Measurements from ENCODE around the gene SGTB. TPM values are rescaled to one million over a fixed set of nuclear protein-coding genes. Genes with fewer than 3 reads are reported as not detected.
A peak's percentile ranks its signal among the peaks of the same experiment; 100 is the strongest.

The SGTB gene
- total and polyA plus RNA-seq, 2 donors (not counting 1 experiment from before 2014, with no cell fraction given) = 1.8 to 5.5 TPM

DNA sequence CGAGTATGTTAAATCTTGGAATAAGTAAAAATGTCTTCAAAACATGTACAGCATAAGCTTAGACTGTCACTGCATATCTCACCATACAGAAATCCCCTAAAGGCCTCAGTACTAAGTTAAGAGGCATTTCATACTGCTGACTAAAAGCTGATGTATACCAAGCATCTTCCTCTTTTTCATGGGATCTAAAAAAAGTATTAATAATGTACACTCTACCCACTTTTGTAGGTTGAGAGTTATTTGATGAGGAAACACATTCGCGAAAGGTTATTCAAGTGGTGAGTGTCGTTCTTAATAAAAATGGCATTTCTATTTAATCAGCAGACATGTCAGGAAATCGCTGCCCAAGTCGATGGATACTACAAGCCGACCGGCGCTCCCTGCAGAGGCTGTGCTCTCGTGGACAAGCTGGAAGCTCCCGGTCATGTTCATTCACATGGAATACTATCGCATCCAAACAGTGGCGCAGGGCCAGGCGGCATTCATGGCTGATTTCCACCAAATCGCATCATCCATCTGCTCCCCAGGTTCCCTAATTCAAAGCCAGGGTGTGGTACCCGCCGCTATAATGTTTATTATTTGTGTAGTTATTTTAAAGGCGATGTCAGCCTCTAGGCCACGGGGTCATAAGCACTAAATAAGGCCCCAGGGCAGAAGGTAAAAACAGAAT, 724 bp downstream of the SGTB start:
- Histone ChIP-seq H3K4me1 (ENCODE audit: control insufficient read depth in 2 of 2, insufficient read depth in 2 of 2, low read length in 2 of 2) (peaks cover 12 to 13% of the 10 kb centered on the region in 2 donors), H3K79me2 (ENCODE audit: control insufficient read depth, insufficient read depth, low read length) (peaks cover 14% of the 10 kb centered on the region), H3K4me2 (replicated peaks; ENCODE audit: low read depth, low read length, poor library complexity, severe bottlenecking) (peak overlapping the region; percentile 99), H2AFZ (ENCODE audit: insufficient read depth, low read depth, low read length, poor library complexity, severe bottlenecking) (peak overlapping the region; percentile 97), H3K9ac (ENCODE audit: low read length) (peak overlapping the region; percentile 97), H4K20me1 (ENCODE audit: control insufficient read depth, insufficient read depth, low read length, poor library complexity, severe bottlenecking) (no peaks in the 10 kb centered on the region), H3K27ac (ENCODE audit: low read length in 2 of 2) (peak overlapping the region; percentile 23 to 83), H3K36me3 (replicated peaks in 1 of 2; ENCODE audit: control extremely low read depth in 1 of 2, control insufficient read depth in 1 of 2, extremely low read depth in 1 of 2, insufficient read depth in 2 of 2, low read length in 1 of 2) (peaks cover 3 to 5% of the 10 kb centered on the region in 2 experiments), H3K4me3 (ENCODE audit: control extremely low read depth in 1 of 5, extremely low read depth in 1 of 5, insufficient read depth in 1 of 5, low read depth in 2 of 5, low read length in 4 of 5) (peak overlapping the region; percentile 77 to 96 (median 87)), H3K27me3 (replicated peaks in 1 of 4; ENCODE audit: control extremely low read depth in 1 of 4, control insufficient read depth in 3 of 4, insufficient read depth in 4 of 4, low read length in 3 of 4) (no peaks in the 10 kb centered on the region), H3K9me3 (ENCODE audit: control extremely low read depth in 1 of 3, control insufficient read depth in 2 of 3, insufficient read depth in 1 of 3, low read length in 2 of 3) (no peaks in the 10 kb centered on the region)
- H3K4me1 Mint-ChIP-seq = peaks cover 24% of the 10 kb centered on the region
- ATAC-seq (ENCODE audit: low read depth) = peak; percentile 2
- TF ChIP-seq, protein P1, sequence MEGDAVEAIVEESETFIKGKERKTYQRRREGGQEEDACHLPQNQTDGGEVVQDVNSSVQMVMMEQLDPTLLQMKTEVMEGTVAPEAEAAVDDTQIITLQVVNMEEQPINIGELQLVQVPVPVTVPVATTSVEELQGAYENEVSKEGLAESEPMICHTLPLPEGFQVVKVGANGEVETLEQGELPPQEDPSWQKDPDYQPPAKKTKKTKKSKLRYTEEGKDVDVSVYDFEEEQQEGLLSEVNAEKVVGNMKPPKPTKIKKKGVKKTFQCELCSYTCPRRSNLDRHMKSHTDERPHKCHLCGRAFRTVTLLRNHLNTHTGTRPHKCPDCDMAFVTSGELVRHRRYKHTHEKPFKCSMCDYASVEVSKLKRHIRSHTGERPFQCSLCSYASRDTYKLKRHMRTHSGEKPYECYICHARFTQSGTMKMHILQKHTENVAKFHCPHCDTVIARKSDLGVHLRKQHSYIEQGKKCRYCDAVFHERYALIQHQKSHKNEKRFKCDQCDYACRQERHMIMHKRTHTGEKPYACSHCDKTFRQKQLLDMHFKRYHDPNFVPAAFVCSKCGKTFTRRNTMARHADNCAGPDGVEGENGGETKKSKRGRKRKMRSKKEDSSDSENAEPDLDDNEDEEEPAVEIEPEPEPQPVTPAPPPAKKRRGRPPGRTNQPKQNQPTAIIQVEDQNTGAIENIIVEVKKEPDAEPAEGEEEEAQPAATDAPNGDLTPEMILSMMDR (IDR thresholded peaks at IDR 0.05) = no peak
- TF ChIP-seq EZH2 (IDR thresholded peaks at IDR 0.05; ENCODE audit: borderline replicate concordance, insufficient read depth, low read depth, low read length, poor library complexity, severe bottlenecking) = no peak
- H3K27me3 Mint-ChIP-seq = no peaks in the 10 kb centered on the region
- peak overlapping the region; percentile 91 for H3K4me3 Mint-ChIP-seq
- H3K27ac Mint-ChIP-seq = peak overlapping the region; percentile 83
- H3K9me3 Mint-ChIP-seq (ENCODE audit: insufficient read depth) = no peaks in the 10 kb centered on the region
- ChIA-PET POLR2A (interaction anchor here (0.6 to 1.3 kb wide), 5 partner anchors 51 to 652 kb away, joined by 3 to 6 read pairs (median 4); partner anchors contain the start of genes CENPK, ERBIN and PPWD1), CTCF (no interaction called here)
- peak; percentile 50 for DNase-seq
- 1% methylated on average over 9 of the region's 19 CpGs for WGBS (ENCODE audit: insufficient coverage)
- intact Hi-C loops (cut with micrococcal nuclease) = loop anchor here (5.0 to 10.0 kb wide), 4 partner anchors 159 to 1494 kb away; partner anchors contain the start of genes CENPK and PPWD1

DNA sequence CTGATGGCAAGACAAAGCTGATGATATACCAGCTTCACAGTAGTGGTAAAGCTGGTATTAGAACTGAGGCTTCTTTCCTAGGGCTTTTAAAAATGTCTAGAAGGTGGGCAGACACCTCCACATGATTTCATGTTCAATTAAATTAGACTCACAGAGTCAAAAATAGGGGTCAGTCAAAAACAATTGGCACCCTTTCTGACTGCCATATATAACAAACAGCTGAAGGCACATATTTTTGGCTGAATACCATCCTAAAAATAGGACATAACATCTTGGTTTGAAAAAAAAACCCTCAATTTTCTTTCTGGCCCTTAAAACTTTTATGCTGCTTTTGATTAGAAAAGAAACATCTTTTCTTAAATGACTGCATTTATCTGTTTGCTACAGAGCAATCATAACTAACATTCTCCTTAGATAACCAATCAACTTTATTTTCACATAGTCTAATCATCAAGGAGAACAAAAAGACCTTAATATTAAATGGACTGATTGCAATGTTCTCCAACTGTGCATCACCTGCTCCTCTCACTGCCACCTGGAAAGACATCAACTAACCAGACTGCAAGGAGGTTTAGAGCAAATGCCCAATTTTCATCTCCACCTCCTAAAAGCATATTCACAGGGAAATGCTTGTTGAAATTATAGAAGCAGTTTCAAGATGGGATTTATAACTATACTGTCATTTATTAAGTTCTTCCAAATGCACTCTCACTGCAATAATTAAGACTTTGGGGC, 3.2 kb downstream of the SGTB start:
- no peak overlapping the region for H3K27ac ChIP-seq (ENCODE audit: low read length in 2 of 2)

More for the DNA sequence above, 3.2 kb downstream of the SGTB start:
- Mint-ChIP-seq H3K4me1 (peaks cover 21% of the 10 kb centered on the region), H3K9me3 (ENCODE audit: insufficient read depth) (no peaks in the 10 kb centered on the region), H3K4me3 (no peak overlapping the region), H3K27ac (no peak overlapping the region), H3K27me3 (no peaks in the 10 kb centered on the region)
- Histone ChIP-seq H3K4me1 (ENCODE audit: control insufficient read depth in 2 of 2, insufficient read depth in 2 of 2, low read length in 2 of 2) (peaks cover 12 to 13% of the 10 kb centered on the region in 2 donors), H4K20me1 (ENCODE audit: control insufficient read depth, insufficient read depth, low read length, poor library complexity, severe bottlenecking) (no peaks in the 10 kb centered on the region), H3K36me3 (replicated peaks in 1 of 2; ENCODE audit: control extremely low read depth in 1 of 2, control insufficient read depth in 1 of 2, extremely low read depth in 1 of 2, insufficient read depth in 2 of 2, low read length in 1 of 2) (peaks cover 5 to 7% of the 10 kb centered on the region in 2 experiments), H3K4me3 (ENCODE audit: control extremely low read depth in 1 of 5, extremely low read depth in 1 of 5, insufficient read depth in 1 of 5, low read depth in 2 of 5, low read length in 4 of 5) (no peak overlapping the region), H3K27me3 (replicated peaks in 1 of 4; ENCODE audit: control extremely low read depth in 1 of 4, control insufficient read depth in 3 of 4, insufficient read depth in 4 of 4, low read length in 3 of 4) (no peaks in the 10 kb centered on the region), H3K9me3 (ENCODE audit: control extremely low read depth in 1 of 3, control insufficient read depth in 2 of 3, insufficient read depth in 1 of 3, low read length in 2 of 3) (no peaks in the 10 kb centered on the region), H2AFZ (ENCODE audit: insufficient read depth, low read depth, low read length, poor library complexity, severe bottlenecking) (no peak overlapping the region), H3K79me2 (ENCODE audit: control insufficient read depth, insufficient read depth, low read length) (peaks cover 19% of the 10 kb centered on the region), H3K4me2 (replicated peaks; ENCODE audit: low read depth, low read length, poor library complexity, severe bottlenecking) (no peak overlapping the region), H3K9ac (ENCODE audit: low read length) (no peak overlapping the region)
- ATAC-seq (ENCODE audit: low read depth) (no peak), DNase-seq (no peak)
- intact Hi-C loops (cut with micrococcal nuclease) = no loop called here
- ChIA-PET POLR2A (no interaction called here), CTCF (no interaction called here)
- no peak for TF ChIP-seq EZH2 (IDR thresholded peaks at IDR 0.05; ENCODE audit: borderline replicate concordance, insufficient read depth, low read depth, low read length, poor library complexity, severe bottlenecking)
- TF ChIP-seq, protein P1 (IDR thresholded peaks at IDR 0.05) = no peak
